H1 (cell line): ENCODE data around the gene SLC22A25. TPM values are rescaled to one million over a fixed set of nuclear protein-coding genes. Genes with fewer than 3 reads are reported as not detected.

ENCODE experiments used
- CTCF ChIA-PET: fragments of 300-600 bp; sonication (Branson Sonifier 250); formaldehyde crosslinking; loops from one replicate; lab custom pipeline; 2021; ENCODE audit not compliant: partially characterized antibody; lab: Charles Lee
- POLR2A ChIA-PET: fragments of 300-600 bp; sonication (Branson Sonifier 250); formaldehyde crosslinking; loops from one replicate; lab custom pipeline; 2021; ENCODE audit warnings: inconsistent platforms; ENCODE audit not compliant: partially characterized antibody; lab: Charles Lee
- DNase-seq, 2 experiments: peaks; one replicate each; pipeline versions ENCODE4 v3.0.0 to v3.0.0-alpha.2; 2010 to 2022; ENCODE audit warnings: low spot score in 2 of 2, low read depth in 1 of 2, mixed read lengths in 1 of 2
- FAIRE-seq: peaks from 2 replicates; lab custom pipeline; 2011; peaks lifted over from hg19 to GRCh38; lab: Jason Lieb, UNC
- H2AFZ ChIP-seq: 2 replicates; pipeline ENCODE4 v1.8.1; 2012; ENCODE audit warnings: low read length, inconsistent platforms
- H2AK5ac ChIP-seq: 2 replicates; pipeline ENCODE4 v1.6.1; 2013; ENCODE audit warnings: low read depth, low read length
- H2BK120ac ChIP-seq: replicated peaks from 2 replicates; pipeline ENCODE3; 2013; ENCODE audit warnings: low read depth, low read length, inconsistent platforms
- H2BK12ac ChIP-seq: 2 replicates; pipeline ENCODE4 v1.6.1; 2013; ENCODE audit warnings: low read depth, low read length
- H2BK15ac ChIP-seq: 2 replicates; pipeline ENCODE4 v1.6.1; 2013; ENCODE audit warnings: low read length
- H2BK20ac ChIP-seq: 2 replicates; pipeline ENCODE4 v1.6.1; 2013; ENCODE audit warnings: low read length
- H2BK5ac ChIP-seq: 2 replicates; pipeline ENCODE4 v1.6.1; 2013; ENCODE audit warnings: low read depth, low read length
- H3K14ac ChIP-seq: 2 replicates; pipeline ENCODE4 v1.6.1; 2013; ENCODE audit warnings: inconsistent platforms; ENCODE audit not compliant: insufficient read length
- H3K18ac ChIP-seq: 2 replicates; pipeline ENCODE4 v1.6.1; 2013; ENCODE audit warnings: low read length; ENCODE audit errors: extremely low read depth
- H3K23ac ChIP-seq: 2 replicates; pipeline ENCODE4 v1.6.1; 2013; ENCODE audit warnings: inconsistent platforms; ENCODE audit not compliant: insufficient read length
- H3K23me2 ChIP-seq: 2 replicates; pipeline ENCODE4 v1.6.1; 2013; ENCODE audit warnings: low read depth, low read length
- H3K27ac ChIP-seq: 2 replicates; pipeline ENCODE4 v1.6.1; 2011; ENCODE audit warnings: low read depth, low read length, inconsistent platforms
- H3K27me3 ChIP-seq, 4 experiments: replicated peaks in 1 of 4; 1 replicate in 1 of 4; 2 replicates in 3 of 4; pipeline versions ENCODE4 v1.6.1 to v1.8.1; 2011 to 2013; ENCODE audit warnings: low read length in 3 of 4, mild to moderate bottlenecking in 3 of 4, inconsistent platforms in 2 of 4, mixed read lengths in 2 of 4, moderate library complexity in 1 of 4; ENCODE audit not compliant: control insufficient read depth in 3 of 4, insufficient read depth in 3 of 4; ENCODE audit errors: extremely low read depth in 1 of 4
- H3K36me3 ChIP-seq, 4 experiments: 2 replicates each; pipeline versions ENCODE4 v1.6.1 to v1.8.1; 2011 to 2013; ENCODE audit warnings: mild to moderate bottlenecking in 4 of 4, low read length in 3 of 4, moderate library complexity in 2 of 4, control low read depth in 1 of 4, inconsistent platforms in 1 of 4; ENCODE audit not compliant: insufficient read depth in 4 of 4, control insufficient read depth in 2 of 4
- H3K4ac ChIP-seq: replicated peaks from 2 replicates; pipeline ENCODE3; 2013; ENCODE audit warnings: low read length, low read depth, mixed read lengths, inconsistent platforms; ENCODE audit not compliant: insufficient read length
- H3K4me1 ChIP-seq, 4 experiments: replicated peaks in 1 of 4; 1 replicate in 1 of 4; 2 replicates in 3 of 4; pipeline versions ENCODE4 v1.6.1 to v1.8.1; 2011 to 2013; ENCODE audit warnings: low read length in 3 of 4, inconsistent platforms in 2 of 4, mixed read lengths in 1 of 4; ENCODE audit not compliant: insufficient read depth in 4 of 4, control insufficient read depth in 3 of 4
- H3K4me2 ChIP-seq, 2 experiments: 2 replicates each; pipeline versions ENCODE4 v1.6.1 to v1.8.1; 2011 to 2013; ENCODE audit warnings: low read depth in 2 of 2, low read length in 2 of 2, control low read depth in 1 of 2, inconsistent platforms in 1 of 2, mild to moderate bottlenecking in 1 of 2; ENCODE audit not compliant: insufficient read depth in 1 of 2
- H3K4me3 ChIP-seq, 4 experiments: fragments of 200-600, 300-600 bp in 1 of 4; sonication (generic), shearing (Covaris generic), sonication (Bioruptor Twin) in 1 of 4; 2 replicates each; pipeline versions ENCODE4 v1.5.1 to v1.8.1; 2011 to 2016; ENCODE audit warnings: low read length in 4 of 4, low read depth in 3 of 4, control low read depth in 2 of 4, inconsistent platforms in 2 of 4, mild to moderate bottlenecking in 2 of 4, mixed read lengths in 1 of 4, moderate library complexity in 1 of 4; ENCODE audit not compliant: insufficient read depth in 2 of 4; ENCODE audit errors: extremely low read depth in 1 of 4
- H3K56ac ChIP-seq: replicated peaks from 2 replicates; pipeline ENCODE3; 2013; ENCODE audit warnings: low read depth, mild to moderate bottlenecking, mixed read lengths, low read length, inconsistent platforms; ENCODE audit not compliant: insufficient read length
- H3K79me1 ChIP-seq: 2 replicates; pipeline ENCODE4 v1.6.1; 2013; ENCODE audit warnings: low read depth, low read length, control low read depth
- H3K79me2 ChIP-seq, 2 experiments: 2 replicates each; pipeline versions ENCODE4 v1.6.1 to v1.8.1; 2012 to 2013; ENCODE audit warnings: low read length in 2 of 2, mild to moderate bottlenecking in 2 of 2, inconsistent platforms in 1 of 2; ENCODE audit not compliant: insufficient read depth in 2 of 2, control insufficient read depth in 1 of 2
- H3K9ac ChIP-seq, 4 experiments: replicated peaks in 1 of 4; 1 replicate in 1 of 4; 2 replicates in 3 of 4; pipeline versions ENCODE4 v1.6.1 to v1.8.1; 2011 to 2013; ENCODE audit warnings: low read depth in 3 of 4, low read length in 3 of 4, control low read depth in 2 of 4, mild to moderate bottlenecking in 2 of 4, moderate library complexity in 2 of 4, inconsistent platforms in 1 of 4; ENCODE audit errors: extremely low read depth in 1 of 4
- H3K9me3 ChIP-seq, 2 experiments: 2 replicates each; pipeline versions ENCODE4 v1.6.1 to v1.8.1; 2012 to 2013; ENCODE audit warnings: mild to moderate bottlenecking in 2 of 2, moderate library complexity in 2 of 2, control low read depth in 1 of 2, inconsistent platforms in 1 of 2, low read depth in 1 of 2, low read length in 1 of 2, mixed read lengths in 1 of 2; ENCODE audit not compliant: insufficient read depth in 2 of 2
- H4K20me1 ChIP-seq, 2 experiments: replicated peaks in 1 of 2; 2 replicates each; pipeline versions ENCODE3 to v1.8.1; 2011 to 2013; ENCODE audit warnings: inconsistent platforms in 2 of 2, low read length in 2 of 2, mild to moderate bottlenecking in 1 of 2; ENCODE audit not compliant: insufficient read depth in 2 of 2, control insufficient read depth in 1 of 2
- H4K5ac ChIP-seq: 2 replicates; pipeline ENCODE4 v1.6.1; 2013; ENCODE audit warnings: low read length, low read depth, mixed read lengths, inconsistent platforms; ENCODE audit not compliant: insufficient read length
- H4K8ac ChIP-seq: 2 replicates; pipeline ENCODE4 v1.8.0; 2013; ENCODE audit warnings: mild to moderate bottlenecking, moderate library complexity, low read length, inconsistent platforms; ENCODE audit not compliant: insufficient read depth; ENCODE audit errors: extremely low read depth
- H4K91ac ChIP-seq: replicated peaks from 2 replicates; pipeline ENCODE3; 2013; ENCODE audit warnings: low read length, mixed read lengths, inconsistent platforms; ENCODE audit not compliant: insufficient read length
- CBX5 ChIP-seq: fragments of 300-800, 300-1000 bp; sonication (generic); IDR thresholded peaks from 2 replicates; pipeline ENCODE4 v1.7.1; 2016; ENCODE audit warnings: antibody characterized with exemption, low read length, low read depth
- CHD2 ChIP-seq: IDR thresholded peaks from 2 replicates; pipeline ENCODE4 v1.6.1; 2012; ENCODE audit warnings: low read length, improper control_type of control experiment
- CTBP2 ChIP-seq: IDR thresholded peaks from 2 replicates; pipeline ENCODE4 v1.7.0; 2011; ENCODE audit warnings: borderline replicate concordance, mild to moderate bottlenecking, moderate library complexity, mixed read lengths, low read length; ENCODE audit not compliant: insufficient read depth, insufficient read length
- GABPA ChIP-seq: IDR thresholded peaks from 2 replicates; pipeline ENCODE4 v1.6.1; 2011; ENCODE audit warnings: mild to moderate bottlenecking, low read length, moderate library complexity, borderline replicate concordance; ENCODE audit not compliant: insufficient read depth
- JUN ChIP-seq: IDR thresholded peaks from 2 replicates; pipeline ENCODE4 v1.6.1; 2011; ENCODE audit warnings: low read depth, mild to moderate bottlenecking, improper control_type of control experiment, low read length
- JUND ChIP-seq: IDR thresholded peaks from 2 replicates; pipeline ENCODE4 v1.6.1; 2011; ENCODE audit warnings: mild to moderate bottlenecking, improper control_type of control experiment, low read length
- MAX ChIP-seq: IDR thresholded peaks from 2 replicates; pipeline ENCODE4 v1.6.1; 2012; ENCODE audit warnings: inconsistent platforms
- POLR2A ChIP-seq, 2 experiments: IDR thresholded peaks; 1 replicate in 1 of 2; 2 replicates in 1 of 2; pipeline ENCODE4 v1.6.1; 2011; ENCODE audit warnings: low read depth in 2 of 2, low read length in 2 of 2, mild to moderate bottlenecking in 2 of 2; ENCODE audit errors: control extremely low read depth in 1 of 2
- SP4 ChIP-seq: IDR thresholded peaks from 2 replicates; pipeline ENCODE4 v1.6.1; 2012; ENCODE audit warnings: low read length, inconsistent platforms
- polyA plus RNA-seq, 7 experiments: library from polyadenylated mRNA; depleted of rRNA in 3 of 7; stranded (reverse) in 5 of 7; unstranded in 2 of 7; fragments of >200 nt in 5 of 7; fragments of 200-250 nt in 2 of 7; gene quantifications; 1 replicate in 5 of 7; 2 replicates in 1 of 7; 4 replicates in 1 of 7; pipeline versions ENCODE4 v1.2.1 to v1.2.3, GENCODE V29; 2011 to 2013; ENCODE audit warnings: missing spikeins in 2 of 7, mixed read lengths in 2 of 7
- total RNA-seq: library from RNA; stranded (reverse); fragmentation: NEBNext Ultra II Directional; extraction: Animal tissue kit (Norgen Biotek cat#: 25700); gene quantifications from 2 replicates; pipeline ENCODE4 v1.2.1, GENCODE V29; 2021

The SLC22A25 gene
- total and polyA plus RNA-seq, 2 of the 8 experiments (the other 6 are each of a cell fraction or from before 2014, with no cell fraction given), result not detected

GRCh38 chr11:63237413-63237812, 6.0 kb downstream of the SLC22A25 start:
- no peak overlapping the region for H3K27ac ChIP-seq
- no peaks in the 10 kb centered on the region for H3K27me3 ChIP-seq
- no peak overlapping the region for H3K4me3 ChIP-seq
- H3K23ac ChIP-seq, result no peak overlapping the region
- no peaks in the 10 kb centered on the region for H3K79me1 ChIP-seq
- H3K18ac ChIP-seq, result no peak overlapping the region
- H2BK15ac ChIP-seq, result no peak overlapping the region
- H2BK120ac ChIP-seq, result no peak overlapping the region
- no peak overlapping the region for H4K91ac ChIP-seq
- H3K9me3 ChIP-seq, result peaks cover 14 to 23% of the 10 kb centered on the region in 2 experiments
- no peak overlapping the region for H3K56ac ChIP-seq
- DNase-seq, result no peak
- CTCF ChIA-PET, result no interaction called here
- H3K23me2 ChIP-seq, result no peaks in the 10 kb centered on the region
- peaks cover 0 to 2% (median 0%) of the 10 kb centered on the region in 4 experiments; a peak in 1 of 8 replicates for H3K36me3 ChIP-seq
- H3K4me2 ChIP-seq, result no peak overlapping the region
- no peak overlapping the region for H2AK5ac ChIP-seq
- H3K14ac ChIP-seq, result no peak overlapping the region
- H2BK20ac ChIP-seq, result no peak overlapping the region
- H3K79me2 ChIP-seq, result no peaks in the 10 kb centered on the region
- POLR2A ChIA-PET, result no interaction called here
- no peak for FAIRE-seq
- H4K8ac ChIP-seq, result no peak overlapping the region
- TF ChIP-seq CHD2 (no peak), SP4 (no peak), JUN (no peak), GABPA (no peak), MAX (no peak), CBX5 (no peak), JUND (no peak), CTBP2 (no peak), POLR2A (IDR thresholded peaks at IDR 0.05; ENCODE audit: control extremely low read depth in 1 of 2, low read depth in 2 of 2, low read length in 2 of 2) (no peak)
- TF ChIP-seq, all 59 proteins: peak for 0
- H3K9ac ChIP-seq, result no peak overlapping the region
- H2AFZ ChIP-seq, result no peak overlapping the region
- no peaks in the 10 kb centered on the region for H4K20me1 ChIP-seq
- no peak overlapping the region for H2BK5ac ChIP-seq
- H3K4me1 ChIP-seq, result no peaks in the 10 kb centered on the region
- no peak overlapping the region for H4K5ac ChIP-seq
- H2BK12ac ChIP-seq, result no peak overlapping the region
- no peak overlapping the region for H3K4ac ChIP-seq
